Measurements from ENCODE around the gene EWSR1.
A peak's percentile ranks its signal among the peaks of the same experiment; 100 is the strongest.

The EWSR1 gene

GRCh38 chr22:29270475-29271271 is 2.6 kb downstream of the EWSR1 start:
- DNase-seq = no peak

- DNase-seq = no peak
These were observed 4.6 kb downstream of the EWSR1 start for GRCh38 chr22:29272624-29273023.

GRCh38 chr22:29275167-29275566 is 7.1 kb downstream of the EWSR1 start:
- no peak for DNase-seq

- DNase-seq = no peak
These were observed 7.9 kb downstream of the EWSR1 start for GRCh38 chr22:29275819-29276565.

- no peak for DNase-seq
These were observed 9.9 kb downstream of the EWSR1 start for GRCh38 chr22:29277927-29278326.

GRCh38 chr22:29284196-29284595 is 16.1 kb downstream of the EWSR1 start:
- no peak for DNase-seq

- DNase-seq = no peak
These were observed 20.8 kb downstream of the EWSR1 start for GRCh38 chr22:29288837-29289236.

GRCh38 chr22:29290061-29290460 is 22.0 kb downstream of the EWSR1 start:
- DNase-seq = no peak

- no peak for DNase-seq
These were observed 23.1 kb downstream of the EWSR1 start for GRCh38 chr22:29291215-29291614.

- no peak for DNase-seq
These were observed 24.3 kb downstream of the EWSR1 start for GRCh38 chr22:29292379-29292778.

- no peak for DNase-seq
These were observed 30.6 kb downstream of the EWSR1 start for GRCh38 chr22:29298641-29299040.

GRCh38 chr22:29299136-29299900 is 31.2 kb downstream of the EWSR1 start:
- no peak for DNase-seq

- DNase-seq = no peak
These were observed 32.4 kb downstream of the EWSR1 start for GRCh38 chr22:29300467-29300806.

- DNase-seq = no peak
These were observed 32.9 kb downstream of the EWSR1 start for GRCh38 chr22:29300807-29301601.

GRCh38 chr22:29301716-29302401 is 33.8 kb downstream of the EWSR1 start:
- no peak for DNase-seq

- no peak for DNase-seq
These were observed 34.3 kb downstream of the EWSR1 start for GRCh38 chr22:29302402-29302680.

GRCh38 chr22:29302681-29303465 is 34.8 kb downstream of the EWSR1 start:
- DNase-seq = no peak

- DNase-seq = no peak
These were observed 37.7 kb downstream of the EWSR1 start for GRCh38 chr22:29305836-29306174.

- DNase-seq = peak; percentile 57
These were observed 38.2 kb downstream of the EWSR1 start, which contains the start of gene GAS2L1 for GRCh38 chr22:29306175-29306834. GAS2L1 (plus strand) TSS chr22:29306650; CDS start chr22:29308106, 1,456 bp downstream.

GRCh38 chr22:29306835-29307595 is 38.9 kb downstream of the EWSR1 start:
- peak; percentile 46 for DNase-seq
